Activated CD4-positive, CD25-positive, alpha-beta regulatory T cell treated with anti-CD3 and anti-CD28 coated beads, Interleukin-2, amount 50 U/mL, for 24 hours (primary cell): Measurements from ENCODE around the gene SPTLC2.
"Not testable (repeated sequence)": the region's sequence is repeated elsewhere in the genome, so short reads cannot be mapped to it uniquely, and the experiment has no call there.

Source experiments
- ATAC-seq, 2 donors: fragments of 150-1000 bp; cut with Tn5 transposase; one replicate each; pipeline ENCODE4 v1.10.0; 2021; ENCODE audit warnings: mild to moderate bottlenecking in 1 of 2, moderate library complexity in 1 of 2

The SPTLC2 gene

DNA sequence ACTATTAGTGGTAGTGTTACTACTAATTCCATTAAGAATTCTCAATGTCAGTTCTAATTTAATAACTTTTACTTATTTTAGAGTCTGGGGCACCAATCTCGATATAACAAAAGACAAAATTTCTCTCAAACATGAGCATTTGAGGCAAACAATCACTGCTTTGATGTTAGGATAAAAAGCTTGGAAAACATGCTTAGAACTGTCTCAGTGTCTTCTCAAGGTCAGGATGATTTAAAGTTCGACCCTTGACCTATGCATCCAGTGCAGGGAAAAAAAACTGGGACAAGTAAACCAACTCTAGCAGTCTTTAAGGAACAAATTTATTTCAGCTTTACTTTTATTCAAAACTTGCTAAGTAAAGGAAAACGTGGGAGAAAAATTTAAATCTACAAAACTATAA, 31.1 kb downstream of the SPTLC2 start:
- ATAC-seq: no peak

DNA sequence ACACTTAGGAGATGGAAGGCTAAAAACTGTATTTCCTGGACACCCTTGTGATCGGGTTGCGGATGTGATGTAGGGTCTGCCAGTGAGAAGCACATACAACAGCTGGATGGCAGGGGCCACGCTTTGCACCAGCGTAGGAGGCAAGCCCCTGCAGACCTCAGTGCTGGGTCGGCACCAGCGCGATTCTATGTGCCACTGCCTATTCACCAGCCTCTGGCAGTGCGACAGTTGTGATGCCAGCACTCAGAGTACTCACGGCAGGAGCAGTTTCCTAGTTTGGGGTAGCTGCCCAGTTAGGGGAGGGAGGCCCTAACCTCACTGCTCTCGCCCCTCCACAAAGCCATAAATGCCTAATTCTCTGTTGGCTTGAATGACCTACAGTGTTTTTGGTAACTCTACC, 31.6 kb downstream of the SPTLC2 start:
- ATAC-seq: no peak

DNA sequence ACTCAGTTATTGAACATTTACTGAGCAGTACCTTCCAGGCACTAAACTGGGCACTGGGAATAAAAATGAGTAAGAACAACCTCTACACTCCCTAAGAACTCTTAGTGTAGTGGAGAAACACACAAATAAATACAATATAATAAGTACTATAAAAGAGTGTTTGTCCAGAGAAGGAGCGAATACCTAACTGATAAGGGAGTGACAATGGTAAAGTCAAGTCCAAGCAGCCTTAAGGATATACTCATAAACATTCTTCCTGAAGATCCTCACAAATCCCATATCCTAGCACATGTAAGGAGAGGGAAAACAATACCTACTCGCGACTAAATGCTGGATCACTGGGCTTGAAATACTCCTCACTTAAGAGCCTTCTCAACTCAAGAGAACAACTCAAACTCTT, 32.8 kb downstream of the SPTLC2 start:
- no peak for ATAC-seq

DNA sequence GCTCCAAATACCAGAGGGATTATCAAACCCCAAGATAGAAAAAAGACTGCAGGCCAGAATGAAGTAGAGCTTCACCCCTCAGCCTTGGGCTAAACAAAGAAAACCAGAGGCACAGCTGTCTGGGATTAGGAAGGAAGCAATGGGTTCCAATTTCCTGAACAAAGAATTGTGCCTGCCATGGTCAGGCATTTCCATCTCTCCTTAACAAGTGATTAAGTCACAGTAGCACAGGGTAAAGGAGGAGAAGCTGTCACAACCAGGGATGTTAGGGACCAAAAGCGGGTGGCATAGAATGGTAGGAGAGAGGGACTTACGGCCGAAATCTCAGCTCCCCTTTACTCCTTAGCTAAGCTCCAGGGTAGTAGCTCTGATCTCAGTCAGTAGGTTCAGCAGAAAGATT, 33.9 kb downstream of the SPTLC2 start:
- no peak for ATAC-seq

DNA sequence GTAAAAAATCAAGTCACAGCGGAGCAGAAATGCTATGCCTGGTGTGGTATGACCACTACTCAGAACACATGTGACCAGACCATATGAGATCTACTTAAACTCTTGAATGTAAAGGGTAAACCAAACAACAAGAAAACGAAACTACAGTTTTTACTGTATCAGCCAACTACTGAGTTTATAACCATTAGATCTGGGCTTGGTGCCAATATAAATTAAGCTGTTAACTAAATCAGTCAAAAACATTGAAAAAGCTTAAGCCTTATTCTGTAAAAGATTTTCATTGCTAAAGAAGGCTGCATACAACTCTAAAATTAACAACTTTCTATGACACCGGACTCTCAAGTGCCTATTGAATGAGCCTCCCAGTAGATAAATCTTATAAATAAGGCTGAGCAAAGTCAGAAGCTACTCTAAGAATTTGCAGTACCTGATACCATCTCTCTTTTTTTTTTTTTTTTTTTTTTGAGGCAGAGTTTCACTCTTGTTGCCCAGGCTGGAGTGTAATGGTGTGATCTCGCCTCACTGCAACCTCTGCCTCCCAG, 35.4 kb downstream of the SPTLC2 start:
- peak; percentile 92 to 97 for ATAC-seq

DNA sequence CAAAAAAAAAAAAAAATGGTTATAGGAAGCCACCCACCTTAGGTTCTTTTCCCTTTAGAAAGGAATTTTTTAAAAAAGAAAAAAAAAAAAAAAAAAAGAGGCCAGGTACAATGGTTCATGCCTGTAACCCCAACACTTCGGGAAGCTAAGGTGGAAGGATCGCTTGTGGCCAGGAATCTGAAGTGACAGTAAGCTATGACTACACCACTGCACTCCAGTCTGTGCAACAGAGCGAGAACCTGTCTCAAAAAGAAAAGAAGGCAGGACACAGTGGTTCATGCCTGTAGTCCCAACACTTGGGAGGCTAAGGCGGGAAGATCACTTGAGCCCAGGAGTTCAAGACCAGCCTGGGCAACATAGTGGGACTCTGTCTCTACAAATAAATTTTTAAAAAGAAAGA, 36.0 kb downstream of the SPTLC2 start:
- ATAC-seq: no peak

DNA sequence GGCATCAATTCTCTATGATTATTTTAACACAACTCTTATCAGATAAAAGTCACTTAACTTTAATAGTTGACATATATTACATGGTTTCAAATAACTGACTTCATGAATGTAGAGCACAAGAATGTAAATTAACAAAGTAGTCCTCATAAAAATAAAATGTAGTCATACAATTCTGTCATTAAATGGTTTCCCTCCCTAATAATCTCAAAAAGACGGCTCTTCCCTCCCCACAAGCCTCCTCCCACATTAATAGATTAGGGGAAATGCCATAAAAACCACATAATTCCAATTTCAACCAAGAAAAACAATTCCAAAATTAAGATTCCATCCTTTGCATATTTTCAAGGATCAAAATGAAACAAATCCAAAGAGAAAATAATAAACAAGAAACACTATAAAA, 36.7 kb downstream of the SPTLC2 start:
- ATAC-seq: no peak

DNA sequence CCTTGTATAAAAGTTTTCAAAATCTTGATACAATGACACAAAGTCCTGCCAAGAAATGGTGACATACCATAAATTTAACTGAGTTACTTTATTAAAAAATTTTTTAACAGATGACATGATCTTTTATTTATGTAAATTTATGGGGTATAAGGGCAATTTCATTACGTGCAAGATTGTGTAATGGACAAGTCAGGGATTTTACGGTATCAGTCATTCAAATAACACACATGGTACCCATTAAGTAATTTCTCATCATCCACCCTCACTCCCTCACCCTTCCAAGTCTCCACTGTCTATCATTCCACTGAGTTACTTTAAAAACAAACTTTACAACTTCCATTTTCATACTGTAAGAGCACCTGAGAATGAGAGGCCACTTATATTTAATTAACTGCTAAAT, 37.4 kb downstream of the SPTLC2 start:
- ATAC-seq: no peak

DNA sequence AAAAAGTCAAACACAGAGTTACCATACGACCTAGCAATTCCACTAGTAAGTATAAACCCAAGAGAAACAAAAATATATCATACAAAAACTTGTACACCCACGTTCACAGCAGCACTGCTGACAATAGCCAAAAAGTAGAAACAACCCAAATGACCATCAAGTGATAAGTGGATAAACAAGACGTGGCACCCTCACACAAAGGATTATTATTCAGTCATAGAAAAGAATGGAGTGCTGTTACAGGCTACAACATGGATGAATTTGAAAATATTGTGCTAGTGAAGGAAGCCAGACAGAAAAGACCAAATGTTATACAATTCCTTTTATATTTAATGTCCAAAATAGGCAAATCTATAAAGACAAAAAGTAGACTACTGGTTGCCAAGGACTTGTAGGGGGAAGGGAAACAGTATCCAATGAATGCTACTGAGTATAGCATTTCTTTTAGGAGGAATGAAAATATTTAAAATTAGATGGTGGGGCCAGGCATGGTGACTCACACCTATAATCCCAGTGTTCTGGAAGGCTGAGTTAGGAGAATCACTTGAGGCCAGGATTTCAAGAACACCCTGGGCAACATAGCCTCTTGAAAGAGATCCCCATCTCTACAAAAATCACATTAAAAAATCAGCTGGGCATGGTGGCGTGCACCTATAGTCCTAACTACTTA, 41.9 kb downstream of the SPTLC2 start:
- no peak for ATAC-seq

DNA sequence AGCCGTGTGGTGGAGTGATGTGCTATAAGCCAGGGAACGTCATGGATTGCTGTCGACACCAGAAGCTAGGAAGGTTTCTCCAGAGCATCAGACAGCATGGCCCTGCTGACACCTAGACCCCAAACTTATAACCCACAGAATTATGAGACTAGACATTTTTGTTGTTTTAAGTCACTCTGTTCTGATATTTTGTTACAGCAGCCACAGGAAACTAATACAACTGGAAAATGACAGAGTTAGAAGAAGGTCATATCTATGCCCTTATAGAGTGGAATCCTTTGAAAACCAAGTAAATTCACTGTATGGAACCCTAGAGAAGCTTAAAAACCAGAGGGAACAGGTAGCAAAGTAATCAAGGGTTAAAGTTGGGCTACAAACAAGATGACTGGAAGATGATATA, 42.5 kb downstream of the SPTLC2 start:
- ATAC-seq: no peak

DNA sequence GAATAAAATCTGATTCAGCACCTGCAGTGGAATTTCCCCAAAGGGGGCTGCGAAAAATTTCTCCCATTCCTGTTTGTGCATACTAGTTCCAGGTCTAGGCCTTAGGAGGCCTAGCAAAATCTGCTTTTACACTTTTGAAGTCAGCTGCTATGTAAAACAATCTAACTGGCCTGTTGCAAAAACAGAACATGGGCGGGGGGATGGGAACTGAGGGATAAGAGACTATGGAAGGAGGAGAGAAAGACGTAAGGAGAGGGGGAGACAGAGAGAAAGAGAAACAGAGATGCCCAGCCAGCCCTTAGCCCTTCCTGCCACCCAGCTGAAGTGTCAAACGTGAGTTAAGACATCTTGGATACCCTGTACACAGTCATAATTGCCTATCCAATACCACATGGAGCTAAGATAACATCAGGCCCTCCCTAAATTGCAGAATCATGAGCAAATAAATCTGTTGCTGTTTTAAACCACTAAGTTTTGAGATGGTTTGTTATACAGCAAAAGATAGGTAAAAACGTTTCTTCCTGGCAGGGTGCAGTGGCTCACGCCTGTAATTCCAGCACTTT, 45.6 kb downstream of the SPTLC2 start:
- no peak for ATAC-seq

DNA sequence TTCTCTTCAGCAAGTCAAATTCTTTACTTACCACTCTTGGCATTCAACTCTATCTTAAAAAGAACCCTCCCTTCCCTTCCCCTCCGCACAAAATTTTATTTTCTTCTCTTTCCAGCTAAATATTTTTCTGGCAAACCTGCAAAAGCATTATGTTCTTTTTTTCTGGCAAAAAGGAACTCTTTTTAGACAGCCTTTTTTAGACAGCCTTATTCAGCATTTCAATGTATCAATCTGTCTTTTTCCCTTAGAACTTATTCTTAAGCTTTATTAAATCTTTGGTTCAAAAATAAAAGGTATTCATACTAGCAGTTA, 50.5 kb downstream of the SPTLC2 start:
- no peak for ATAC-seq

DNA sequence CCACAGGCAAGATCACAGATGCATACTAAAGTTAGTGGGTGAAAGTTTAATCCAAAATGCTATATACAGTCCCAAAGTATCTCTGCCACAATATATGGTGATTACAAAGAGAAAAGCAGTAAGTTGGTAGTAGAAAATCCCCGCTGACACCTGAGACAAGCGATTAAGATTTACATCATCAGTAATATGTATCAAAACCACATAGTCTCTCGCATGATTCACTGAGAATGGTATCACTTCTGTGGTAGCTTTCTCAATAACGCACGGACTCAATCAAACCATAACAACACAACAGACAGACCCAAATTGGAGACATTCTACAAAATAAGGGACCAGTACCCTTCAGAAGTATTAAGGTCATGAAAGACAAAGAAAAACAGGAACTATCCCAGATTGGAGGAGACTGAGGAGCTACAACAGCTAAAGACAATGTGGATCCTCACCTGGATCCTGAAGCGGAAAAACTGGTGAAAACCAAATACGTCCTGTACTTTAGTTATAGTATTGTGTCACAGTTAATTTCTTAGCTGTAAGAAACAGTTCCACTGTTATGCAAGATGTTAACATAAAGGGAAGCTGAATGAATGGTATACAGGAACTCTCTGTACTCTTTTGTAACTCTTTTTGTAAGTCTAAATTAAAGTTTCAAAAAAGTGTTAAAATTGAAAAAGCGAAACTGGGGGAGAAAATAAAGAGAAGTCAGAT, 51.0 kb downstream of the SPTLC2 start:
- peak; percentile 90 to 92 for ATAC-seq

DNA sequence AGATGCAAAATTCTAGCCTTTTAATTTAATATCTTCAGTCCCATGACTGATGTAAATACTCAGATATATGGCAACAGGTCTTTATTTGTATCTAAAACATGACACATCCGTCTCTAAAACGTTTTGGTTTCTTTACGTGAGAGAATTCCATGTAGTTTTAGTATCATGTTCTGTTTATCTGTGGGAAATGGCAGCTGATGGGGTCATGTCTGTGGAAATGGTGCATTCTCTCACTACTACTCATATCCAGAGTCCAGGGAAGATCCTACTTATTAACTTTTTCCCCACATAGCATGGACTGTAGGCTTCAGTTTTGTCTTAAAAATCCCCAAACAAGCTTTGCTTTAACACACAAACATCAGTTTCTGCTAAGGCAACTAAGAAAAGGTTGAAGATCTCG, 53.8 kb downstream of the SPTLC2 start:
- no peak for ATAC-seq

DNA sequence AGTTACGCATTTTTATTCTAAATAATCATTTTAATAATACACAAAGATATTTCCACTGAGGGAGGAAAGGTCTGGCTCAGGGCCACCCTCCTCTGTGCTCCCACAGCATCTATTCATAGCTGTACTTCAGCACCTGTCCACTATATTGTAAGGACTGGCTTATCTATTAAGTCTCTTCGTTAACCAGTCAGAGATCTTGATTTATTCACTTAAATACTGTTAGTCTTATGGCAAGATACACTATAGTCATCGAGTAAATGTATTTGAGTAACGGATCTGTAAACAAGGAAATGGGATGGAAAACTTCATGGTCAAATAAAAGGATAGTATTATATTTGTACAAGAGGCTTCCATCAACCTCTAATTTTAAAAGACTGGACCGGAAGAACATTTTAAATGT, 54.6 kb downstream of the SPTLC2 start:
- no peak for ATAC-seq

DNA sequence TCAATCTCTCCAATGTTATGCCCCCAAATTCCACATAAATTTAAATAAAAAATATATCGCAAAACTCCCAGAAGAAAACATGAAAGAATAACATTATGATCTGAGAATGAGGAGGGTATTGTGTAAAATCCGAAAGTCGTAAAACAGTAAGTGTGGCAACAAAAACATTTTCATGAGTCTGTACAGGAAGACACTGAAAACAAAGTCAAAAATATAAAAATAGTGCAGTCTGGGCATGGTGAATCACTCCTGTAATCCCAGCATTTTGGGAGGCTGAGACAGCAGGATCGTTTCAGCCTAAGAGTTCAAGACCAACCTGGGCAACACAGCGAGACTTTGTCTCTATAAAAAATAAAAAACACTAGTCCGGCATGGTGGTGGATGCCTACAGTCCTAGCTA, 57.1 kb downstream of the SPTLC2 start:
- ATAC-seq: no peak

DNA sequence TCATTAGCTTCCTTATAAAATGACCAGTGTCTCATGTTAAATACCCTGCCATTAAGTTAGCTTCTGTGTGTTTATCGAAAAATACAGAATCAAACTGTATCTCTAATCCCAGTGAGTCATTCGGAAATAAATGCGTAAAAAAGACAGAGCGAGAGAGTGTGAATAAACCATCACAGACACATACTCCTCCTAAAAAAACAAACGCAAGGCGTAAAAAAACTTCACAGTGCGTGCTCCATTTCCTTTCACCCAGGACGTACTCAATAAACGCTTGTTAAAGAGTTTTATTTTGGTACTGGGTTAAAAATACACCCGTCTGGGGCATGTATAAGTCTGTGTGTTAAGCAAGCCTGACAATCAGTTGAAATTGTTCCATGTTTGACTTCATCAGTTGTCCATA, 59.0 kb downstream of the SPTLC2 start:
- ATAC-seq: no peak

DNA sequence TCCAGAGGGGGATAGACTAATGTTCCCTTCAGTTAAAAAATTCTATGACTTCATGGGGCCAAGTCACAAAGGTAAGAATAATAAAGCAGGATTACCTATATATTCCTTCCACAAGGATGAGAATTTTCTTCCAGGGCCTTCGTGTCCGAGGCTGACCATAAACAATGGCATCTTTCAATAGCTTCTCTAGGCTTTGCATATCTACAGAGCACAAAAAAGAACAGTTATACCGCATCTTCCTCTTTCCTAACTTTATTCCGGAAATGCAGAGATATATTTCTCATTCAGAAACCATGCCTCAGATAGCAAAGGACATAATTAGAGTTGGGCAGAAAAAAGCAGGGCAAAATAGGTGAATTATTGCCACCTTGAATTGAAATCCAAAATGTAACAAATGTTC, 59.5 kb downstream of the SPTLC2 start:
- no peak for ATAC-seq

DNA sequence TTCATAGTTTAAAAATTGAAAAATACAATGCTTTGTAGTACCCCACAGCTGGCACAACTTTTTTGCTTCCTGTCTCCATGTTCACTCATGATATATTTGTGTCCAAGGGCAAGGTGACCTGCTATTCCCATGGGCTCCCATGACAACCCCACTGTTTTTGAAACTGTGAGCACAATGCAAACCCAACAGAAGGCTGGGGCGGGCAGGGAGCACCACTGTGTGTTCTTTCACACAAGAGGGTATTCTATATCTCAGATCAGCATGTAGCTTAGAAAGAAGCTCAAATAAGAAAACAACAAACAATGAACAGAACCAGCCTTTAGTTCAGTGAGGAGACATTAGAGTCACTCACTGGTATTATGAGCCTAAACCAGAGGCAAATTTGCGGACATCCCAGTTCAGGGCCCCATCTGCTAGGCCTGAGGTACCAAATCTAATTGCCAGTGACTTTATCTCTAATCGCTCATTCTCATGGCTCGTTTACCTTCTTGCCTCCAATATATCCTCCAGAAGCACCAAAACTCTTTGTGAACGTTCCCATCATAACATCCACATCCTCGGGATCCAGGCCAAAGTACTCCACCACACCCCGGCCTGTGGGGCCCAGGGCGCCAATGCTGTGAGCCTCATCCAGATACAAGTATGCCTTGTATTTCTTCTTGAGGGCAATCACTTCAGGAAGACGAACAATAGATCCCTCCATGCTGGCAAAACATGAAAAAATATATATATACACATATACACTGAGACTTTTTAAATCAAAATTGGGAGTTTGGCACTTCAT, 61.4 kb downstream of the SPTLC2 start:
- ATAC-seq: no peak

DNA sequence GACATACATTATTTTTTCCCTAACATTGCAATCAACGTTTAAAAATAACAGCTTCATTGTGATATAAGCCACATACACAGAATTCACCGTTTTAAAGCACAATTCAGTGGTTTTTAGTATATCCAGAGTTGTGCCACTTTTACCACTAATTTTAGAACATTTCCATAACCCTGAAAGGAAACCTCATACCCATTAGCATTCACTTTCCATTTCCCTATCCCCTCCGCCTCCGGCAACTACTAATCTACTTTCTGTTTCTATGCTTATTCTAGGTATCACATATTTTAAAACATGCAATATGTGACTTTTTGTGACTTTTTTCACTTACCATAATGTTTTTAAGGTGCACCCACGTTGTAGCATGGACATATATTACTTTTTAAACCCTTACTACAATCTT, 62.2 kb downstream of the SPTLC2 start:
- peak; percentile 53 to 59 for ATAC-seq

DNA sequence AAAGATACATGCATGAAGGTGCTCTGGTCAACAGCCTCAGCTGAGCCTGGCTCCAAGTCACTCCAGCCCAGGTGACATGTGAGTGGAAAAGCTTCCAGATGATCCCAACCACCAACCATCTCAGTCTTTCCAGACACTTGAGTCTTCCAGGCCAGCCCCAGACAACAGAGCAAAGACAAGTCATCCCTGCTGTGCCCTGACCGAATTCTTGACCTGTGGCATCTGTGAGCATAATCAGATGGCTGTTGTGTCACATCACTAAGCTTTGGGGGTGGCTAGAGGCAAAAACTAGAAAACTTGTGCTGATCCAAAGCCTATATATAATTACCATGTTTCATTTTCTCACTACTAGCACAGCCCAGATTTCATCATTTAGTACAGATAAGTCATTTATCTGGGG, 67.0 kb downstream of the SPTLC2 start:
- no peak for ATAC-seq

DNA sequence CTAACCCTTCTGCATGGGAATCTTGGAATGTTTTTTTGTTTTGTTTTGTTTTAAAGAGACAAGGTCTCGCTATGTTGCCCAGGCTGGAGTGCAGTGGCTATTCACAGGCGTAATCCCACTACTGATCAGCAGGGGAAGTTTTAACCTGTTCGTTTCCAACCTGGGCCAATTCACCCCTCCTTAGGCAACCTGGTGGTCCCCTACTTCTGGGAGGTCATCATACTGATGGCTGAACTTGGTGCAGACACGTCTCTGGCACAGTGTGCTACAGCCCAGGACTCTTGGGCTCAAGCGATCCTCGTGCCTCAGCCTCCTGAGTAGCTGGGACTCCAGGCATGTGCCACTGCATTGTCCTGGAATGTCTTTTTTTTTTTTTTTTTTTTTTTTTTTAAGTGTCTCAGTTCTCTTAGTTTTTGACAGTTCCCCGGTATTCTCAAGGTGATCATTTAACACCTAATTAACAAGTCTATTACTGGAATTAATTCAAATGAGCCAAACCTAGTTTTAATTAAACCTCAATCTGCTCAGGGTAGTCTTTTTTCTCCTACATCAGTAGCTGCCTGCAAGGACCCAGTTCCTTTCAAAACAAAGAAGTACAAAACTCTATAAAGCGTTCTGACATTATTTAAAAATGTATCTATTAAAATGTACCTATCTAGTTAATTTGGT, 68.8 kb downstream of the SPTLC2 start:
- ATAC-seq: no peak

DNA sequence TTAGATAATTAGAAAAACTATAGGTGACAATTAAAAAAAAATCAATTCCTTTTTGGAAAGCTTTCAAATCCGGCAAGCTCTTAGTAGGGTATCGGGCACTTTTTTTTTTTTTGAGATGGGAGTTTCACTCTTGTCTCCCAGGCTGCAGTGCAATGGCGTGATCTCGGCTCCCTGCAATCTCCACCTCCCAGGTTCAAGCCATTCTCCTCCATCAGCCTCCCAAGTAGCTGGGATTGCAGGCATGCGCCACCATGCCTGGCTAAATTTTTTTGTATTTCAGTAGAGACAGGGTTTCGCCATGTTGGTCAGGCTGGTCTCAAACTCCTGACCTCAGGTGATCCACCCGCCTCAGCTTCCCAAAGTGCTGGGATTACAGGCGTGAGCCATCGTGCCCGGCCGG, 71.3 kb downstream of the SPTLC2 start:
- not testable (repeated sequence) for ATAC-seq
